ENCODE measurements around the gene MRPS31. TPM values are rescaled to one million over a fixed set of nuclear protein-coding genes. Genes with fewer than 3 reads are reported as not detected.

Gene MRPS31
- total RNA-seq, 1 experiment from 2014 or later, result 25.5 TPM

- CTCF ChIA-PET, result interaction anchor here (0.6 to 3.4 kb wide), 30 partner anchors 11 to 1092 kb away, joined by 3 to 36 read pairs (median 3); partner anchors contain the start of gene SLC25A15
- Mint-ChIP-seq H3K27ac (no peak overlapping the region), H3K27me3 (ENCODE audit: low read depth) (no peaks in the 10 kb centered on the region), H3K36me3 (no peaks in the 10 kb centered on the region), H3K4me3 (peak overlapping the region; percentile 39; the same call in 1 of the 2 replicates), H3K4me1 (peaks cover 12% of the 10 kb centered on the region), H3K9me3 (no peaks in the 10 kb centered on the region)
- peak; percentile 87 for ATAC-seq
- TF ChIP-seq CTCF (IDR thresholded peaks at IDR 0.05), result peak; percentile 75
- TF ChIP-seq FOXJ3 (CRISPR knock-in tag; IDR thresholded peaks at IDR 0.05; ENCODE audit: borderline replicate concordance), result no peak
- DNase-seq (ENCODE audit: low spot score), result peak; percentile 28
- POLR2A ChIA-PET, result no interaction called here
These were observed 6.3 kb upstream of the MRPS31 start for GRCh38 chr13:40777166-40777808.

- no peak overlapping the region for H3K27ac Mint-ChIP-seq
- ChIA-PET CTCF (interaction anchor here (0.6 to 3.4 kb wide), 24 partner anchors 10 to 1091 kb away, joined by 3 to 36 read pairs (median 4); partner anchors contain the start of gene SLC25A15), POLR2A (no interaction called here)
- H3K9me3 Mint-ChIP-seq, result no peaks in the 10 kb centered on the region
- ATAC-seq, result no peak
- H3K4me1 Mint-ChIP-seq, result peaks cover 12% of the 10 kb centered on the region
- TF ChIP-seq TEAD4 (CRISPR knock-in tag; IDR thresholded peaks at IDR 0.05), result no peak
- TF ChIP-seq RELA (CRISPR knock-in tag; IDR thresholded peaks at IDR 0.05; ENCODE audit: borderline replicate concordance), result no peak
- TF ChIP-seq RORB (CRISPR knock-in tag; IDR thresholded peaks at IDR 0.05), result no peak
- no peak for TF ChIP-seq ELF4 (CRISPR knock-in tag; IDR thresholded peaks at IDR 0.05; ENCODE audit: low read depth)
- TF ChIP-seq JAZF1 (CRISPR knock-in tag; IDR thresholded peaks at IDR 0.05), result no peak
- no peak for TF ChIP-seq FOXP4 (CRISPR knock-in tag; IDR thresholded peaks at IDR 0.05)
- no peak for TF ChIP-seq IRF2 (CRISPR knock-in tag; IDR thresholded peaks at IDR 0.05; ENCODE audit: borderline replicate concordance, low read depth)
- TF ChIP-seq GTF2I (CRISPR knock-in tag; conservative IDR thresholded peaks at IDR 0.05), result no peak
- no peak for TF ChIP-seq KAT7 (CRISPR knock-in tag; IDR thresholded peaks at IDR 0.05; ENCODE audit: borderline replicate concordance)
- no peak for TF ChIP-seq ZBTB21 (CRISPR knock-in tag; IDR thresholded peaks at IDR 0.05; ENCODE audit: borderline replicate concordance)
- TF ChIP-seq ZNF232 (CRISPR knock-in tag; IDR thresholded peaks at IDR 0.05), result no peak
- H3K27me3 Mint-ChIP-seq (ENCODE audit: low read depth), result no peaks in the 10 kb centered on the region
- no peaks in the 10 kb centered on the region for H3K36me3 Mint-ChIP-seq
- no peak for DNase-seq (ENCODE audit: low spot score)
- H3K4me3 Mint-ChIP-seq, result no peak overlapping the region
These were observed 5.7 kb upstream of the MRPS31 start for GRCh38 chr13:40776681-40777165.

- ChIA-PET CTCF (interaction anchor here (2.0 kb wide), 1 partner anchor 38 kb away, joined by 17 read pairs; no protein-coding TSS in a partner anchor), POLR2A (no interaction called here)
- peaks cover 12% of the 10 kb centered on the region for H3K4me1 Mint-ChIP-seq
These were observed 5.2 kb upstream of the MRPS31 start for GRCh38 chr13:40776232-40776631.

More at GRCh38 chr13:40776232-40776631, 5.2 kb upstream of the MRPS31 start:
- no peaks in the 10 kb centered on the region for H3K36me3 Mint-ChIP-seq
- H3K9me3 Mint-ChIP-seq, result no peaks in the 10 kb centered on the region
- H3K27me3 Mint-ChIP-seq (ENCODE audit: low read depth), result no peaks in the 10 kb centered on the region
- no peak for TF ChIP-seq CREB1 (CRISPR knock-in tag; IDR thresholded peaks at IDR 0.05)
- no peak for TF ChIP-seq SMAD4 (CRISPR knock-in tag; IDR thresholded peaks at IDR 0.05)
- TF ChIP-seq TP53 (CRISPR knock-in tag; IDR thresholded peaks at IDR 0.05), result no peak
- no peak for TF ChIP-seq ZNF219 (CRISPR knock-in tag; IDR thresholded peaks at IDR 0.05; ENCODE audit: borderline replicate concordance)
- no peak for TF ChIP-seq FOXK1 (CRISPR knock-in tag; IDR thresholded peaks at IDR 0.05)
- TF ChIP-seq PRDM15 (CRISPR knock-in tag; IDR thresholded peaks at IDR 0.05), result no peak
- TF ChIP-seq ZNF396 (CRISPR knock-in tag; IDR thresholded peaks at IDR 0.05; ENCODE audit: borderline replicate concordance), result no peak
- no peak for TF ChIP-seq ZMAT4 (CRISPR knock-in tag; IDR thresholded peaks at IDR 0.05)
- DNase-seq (ENCODE audit: low spot score), result no peak
- ATAC-seq, result no peak
- no peak overlapping the region for H3K4me3 Mint-ChIP-seq
- H3K27ac Mint-ChIP-seq, result no peak overlapping the region

Data from WTC11 (cell line).